GM12878 (cell line): ENCODE measurements around the gene SLC38A8. TPM values are rescaled to one million over a fixed set of nuclear protein-coding genes. Genes with fewer than 3 reads are reported as not detected.

Experiments
- ATAC-seq: fragments of 200-7000 bp; cut with Tn5 transposase; 3 replicates; pipeline ENCODE4 v1.9.1; 2020; ENCODE audit warnings: mild to moderate bottlenecking, moderate library complexity
- BruUV-seq: library from RNA; stranded (reverse); fragments of 400-500 nt; replicated peaks from 2 replicates; lab custom pipeline; 2021; lab: Mats Ljungman, UMichigan
- CTCF ChIA-PET: fragments of 300-600 bp; sonication (Branson Sonifier 250); formaldehyde crosslinking; extraction: SDS; loops from one replicate; lab custom pipeline; 2021; ENCODE audit warnings: inconsistent platforms; lab: Yijun Ruan, JAX
- POLR2A ChIA-PET: fragments of 350-600 bp; formaldehyde crosslinking; extraction: SDS; loops from one replicate; lab custom pipeline; 2021; ENCODE audit warnings: inconsistent platforms; lab: Charles Lee
- RAD21 ChIA-PET: fragments of 300-600 bp; sonication (Branson Sonifier 250); formaldehyde crosslinking; loops from one replicate; lab custom pipeline; 2023; ENCODE audit warnings: antibody characterized with exemption; ENCODE audit not compliant: unreplicated experiment; lab: Charles Lee
- SMC1A ChIA-PET: fragments of 300-600 bp; sonication (Branson Sonifier 250); formaldehyde crosslinking; loops from one replicate; lab custom pipeline; 2023; ENCODE audit not compliant: unreplicated experiment, uncharacterized antibody; lab: Charles Lee
- DNase-seq: peaks from one replicate; pipeline ENCODE4 v3.0.0-alpha.2; 2011; ENCODE audit warnings: low read depth, low spot score
- FAIRE-seq: peaks from 3 replicates; lab custom pipeline; 2011; peaks lifted over from hg19 to GRCh38; lab: Jason Lieb, UNC
- H2AFZ ChIP-seq: 2 replicates; pipeline ENCODE4 v1.6.0; 2011; ENCODE audit warnings: low read depth, low read length, control low read depth; ENCODE audit not compliant: control insufficient read depth
- H3K27ac ChIP-seq: 2 replicates; pipeline ENCODE4 v1.5.1; 2011; ENCODE audit warnings: control low read depth; ENCODE audit not compliant: control insufficient read depth, insufficient read depth
- H3K27me3 ChIP-seq, 2 experiments: replicated peaks in 1 of 2; 2 replicates each; pipeline versions ENCODE4 v1.6.0 to v1.6.1; 2011; ENCODE audit warnings: low read length in 1 of 2; ENCODE audit not compliant: control insufficient read depth in 2 of 2, insufficient read depth in 2 of 2
- H3K36me3 ChIP-seq, 2 experiments: 2 replicates each; pipeline ENCODE4 v1.5.1; 2011; ENCODE audit warnings: low read length in 1 of 2; ENCODE audit not compliant: control insufficient read depth in 2 of 2, insufficient read depth in 2 of 2
- H3K4me1 ChIP-seq: 2 replicates; pipeline ENCODE4 v1.6.1; 2011; ENCODE audit warnings: mild to moderate bottlenecking, low read length, moderate library complexity, mixed read lengths; ENCODE audit not compliant: control insufficient read depth, insufficient read depth
- H3K4me2 ChIP-seq: 2 replicates; pipeline ENCODE4 v1.6.0; 2011; ENCODE audit warnings: control low read depth; ENCODE audit not compliant: control insufficient read depth, insufficient read depth
- H3K4me3 ChIP-seq: fragments of 200-600 bp; sonication (generic); 2 replicates; pipeline ENCODE4 v1.5.1; 2016
- H3K79me2 ChIP-seq: 2 replicates; pipeline ENCODE4 v1.6.0; 2011; ENCODE audit warnings: low read length; ENCODE audit not compliant: control insufficient read depth, insufficient read depth
- H3K9ac ChIP-seq: 2 replicates; pipeline ENCODE4 v1.8.0; 2011; ENCODE audit warnings: low read length, control low read depth, mixed read lengths; ENCODE audit not compliant: control insufficient read depth, insufficient read depth
- H3K9me3 ChIP-seq: replicated peaks from 3 replicates; pipeline ENCODE4 v1.5.1; 2011; ENCODE audit warnings: mild to moderate bottlenecking, low read length; ENCODE audit not compliant: control insufficient read depth, insufficient read depth
- H4K20me1 ChIP-seq: 2 replicates; pipeline ENCODE4 v1.6.0; 2011; ENCODE audit not compliant: control insufficient read depth, insufficient read depth
- BACH1 ChIP-seq: fragments of 450-650 bp; IDR thresholded peaks from 2 replicates; pipeline ENCODE4 v1.6.1; 2017; ENCODE audit warnings: mild to moderate bottlenecking, borderline replicate concordance
- CBX5 ChIP-seq: sonication (generic); IDR thresholded peaks from 2 replicates; pipeline ENCODE4 v1.6.1; 2016; ENCODE audit warnings: low read depth, moderate library complexity, mild to moderate bottlenecking, inconsistent platforms
- ESRRA ChIP-seq: IDR thresholded peaks from 2 replicates; pipeline ENCODE4 v1.6.1; 2012; ENCODE audit warnings: mild to moderate bottlenecking, low read length, improper control_type of control experiment
- MYB ChIP-seq: fragments of 150-350 bp; IDR thresholded peaks from 2 replicates; pipeline ENCODE4 v1.6.1; 2014; ENCODE audit warnings: mild to moderate bottlenecking, low read depth, low read length, borderline replicate concordance
- NRF1 ChIP-seq: conservative IDR thresholded peaks from 2 replicates; pipeline ENCODE4 v1.6.1; 2011; ENCODE audit warnings: mild to moderate bottlenecking, low read depth, low read length, improper control_type of control experiment
- RFX5 ChIP-seq: IDR thresholded peaks from 2 replicates; pipeline ENCODE4 v1.6.1; 2011; ENCODE audit warnings: low read depth, low read length, improper control_type of control experiment
- SIN3A ChIP-seq: IDR thresholded peaks from 2 replicates; pipeline ENCODE4 v1.6.1; 2012; ENCODE audit warnings: low read depth, low read length, improper control_type of control experiment
- SREBF1 ChIP-seq: IDR thresholded peaks from 2 replicates; pipeline ENCODE4 v1.6.1; 2012; ENCODE audit warnings: mild to moderate bottlenecking, low read length
- ZNF217 ChIP-seq: fragments of 450-650 bp; IDR thresholded peaks from 2 replicates; pipeline ENCODE4 v1.6.1; 2017; ENCODE audit warnings: antibody characterized with exemption, mild to moderate bottlenecking
- WGBS: methylation state at CpG from one replicate; pipeline ENCODE4 v1.1.6; 2016; ENCODE audit warnings: low lambda C conversion rate; ENCODE audit not compliant: insufficient replicate concordance, insufficient coverage; ENCODE audit errors: missing lambda C conversion rate; 5-methylcytosine and 5-hydroxymethylcytosine counted together
- in situ Hi-C: fragments of 300-500 bp; cut with MboI; formaldehyde crosslinking; loops from 9 replicates; pipeline ENCODE4 v1.14.3; 2018; ENCODE audit warnings: mixed read lengths
- intact Hi-C: fragments of 100-400 bp; cut with micrococcal nuclease; formaldehyde crosslinking; loops from one replicate; pipeline ENCODE4 v1.14.2; 2022; ENCODE audit not compliant: unreplicated experiment
- polyA plus RNA-seq, 11 experiments: library from polyadenylated mRNA; depleted of rRNA in 4 of 11; unstranded in 6 of 11; stranded (reverse) in 5 of 11; fragments of >200 nt; fragmentation: Nextera tagmentation in 4 of 11; fragmentation: Illumina TruSeq in 1 of 11; extraction: Ambion mirVana in 4 of 11; extraction: Trizol in 1 of 11; gene quantifications; 1 replicate in 1 of 11; 2 replicates in 10 of 11; pipeline versions ENCODE4 v1.2.1 to v1.2.3, GENCODE V29; 2011 to 2016; ENCODE audit warnings: inconsistent platforms in 2 of 11, missing spikeins in 2 of 11, low read depth in 1 of 11
- total RNA-seq, 4 experiments: library from RNA; depleted of rRNA in 3 of 4; stranded (reverse); fragments of >200 nt in 3 of 4; fragmentation: Illumina TruSeq in 1 of 4; extraction: Trizol in 1 of 4; gene quantifications; 2 replicates each; pipeline versions ENCODE4 v1.2.1 to v1.2.3, GENCODE V29; 2013 to 2021
- TF ChIP-seq, protein P1 (sequence below): fragments of 450-650 bp; IDR thresholded peaks from 2 replicates; pipeline ENCODE4 v1.6.1; 2017; ENCODE audit warnings: mild to moderate bottlenecking, moderate library complexity
- TF ChIP-seq, protein P2 (sequence below): IDR thresholded peaks from 2 replicates; pipeline ENCODE4 v1.6.1; 2011; ENCODE audit warnings: mild to moderate bottlenecking, low read depth, low read length, moderate library complexity; ENCODE audit not compliant: insufficient replicate concordance
- TF ChIP-seq, protein P3 (sequence below): IDR thresholded peaks from 2 replicates; pipeline ENCODE4 v1.6.1; 2012; ENCODE audit warnings: low read length, inconsistent platforms
- TF ChIP-seq, protein P4 (sequence below): IDR thresholded peaks from 2 replicates; pipeline ENCODE4 v1.6.1; 2011; ENCODE audit warnings: low read depth, mild to moderate bottlenecking, low read length, moderate library complexity, borderline replicate concordance; ENCODE audit errors: extremely low read depth
- TF ChIP-seq, protein P5 (sequence below): fragments of 450-650 bp; IDR thresholded peaks from 2 replicates; pipeline ENCODE4 v1.6.1; 2017; ENCODE audit warnings: mild to moderate bottlenecking

SLC38A8 gene
- total and polyA plus RNA-seq, 10 of the 15 experiments (the other 5 are each of a cell fraction or from before 2014, with no cell fraction given): not detected

DNA sequence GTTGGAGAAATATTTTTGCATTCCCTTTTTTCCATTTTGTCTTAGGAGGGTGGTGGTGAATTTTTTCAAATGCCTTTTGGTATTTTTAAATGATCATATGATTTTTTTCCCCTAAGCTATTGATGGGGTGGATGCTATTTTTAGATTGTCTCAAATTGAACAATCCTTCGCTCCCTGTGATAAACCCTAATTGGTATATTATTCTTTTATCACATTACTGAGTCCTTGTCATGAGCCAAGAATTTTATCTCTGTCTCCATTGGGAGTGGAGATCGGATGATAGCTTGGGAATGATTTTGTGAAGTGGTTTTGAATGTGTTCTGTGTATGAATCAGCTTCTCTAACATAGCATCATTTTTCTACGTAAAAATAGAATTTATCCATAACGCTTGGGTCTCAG is 59.1 kb downstream of the SLC38A8 start:
- SMC1A ChIA-PET: no interaction called here

More for the DNA sequence above, 59.1 kb downstream of the SLC38A8 start:
- DNase-seq (no peak), ATAC-seq (no peak), FAIRE-seq (no peak)
- H2AFZ ChIP-seq: no peak overlapping the region
- 21% methylated on average over 4 of the region's 4 CpGs for WGBS
- H3K4me3 ChIP-seq: no peak overlapping the region
- RAD21 ChIA-PET: no interaction called here
- H3K79me2 ChIP-seq: no peaks in the 10 kb centered on the region
- POLR2A ChIA-PET: no interaction called here
- 0 out of 4 replicates have a peak, but pooled peaks cover 0 to 2% of the 10 kb centered on the region in 2 experiments for H3K27me3 ChIP-seq
- H3K4me1 ChIP-seq: no peaks in the 10 kb centered on the region
- no peaks in the 10 kb centered on the region for H4K20me1 ChIP-seq
- no peak overlapping the region for H3K9ac ChIP-seq
- H3K27ac ChIP-seq: no peak overlapping the region
- no TSS peak for BruUV-seq
- H3K36me3 ChIP-seq: no peaks in the 10 kb centered on the region
- in situ Hi-C loops: no loop called here
- intact Hi-C loops: no loop called here
- TF ChIP-seq, protein P1, sequence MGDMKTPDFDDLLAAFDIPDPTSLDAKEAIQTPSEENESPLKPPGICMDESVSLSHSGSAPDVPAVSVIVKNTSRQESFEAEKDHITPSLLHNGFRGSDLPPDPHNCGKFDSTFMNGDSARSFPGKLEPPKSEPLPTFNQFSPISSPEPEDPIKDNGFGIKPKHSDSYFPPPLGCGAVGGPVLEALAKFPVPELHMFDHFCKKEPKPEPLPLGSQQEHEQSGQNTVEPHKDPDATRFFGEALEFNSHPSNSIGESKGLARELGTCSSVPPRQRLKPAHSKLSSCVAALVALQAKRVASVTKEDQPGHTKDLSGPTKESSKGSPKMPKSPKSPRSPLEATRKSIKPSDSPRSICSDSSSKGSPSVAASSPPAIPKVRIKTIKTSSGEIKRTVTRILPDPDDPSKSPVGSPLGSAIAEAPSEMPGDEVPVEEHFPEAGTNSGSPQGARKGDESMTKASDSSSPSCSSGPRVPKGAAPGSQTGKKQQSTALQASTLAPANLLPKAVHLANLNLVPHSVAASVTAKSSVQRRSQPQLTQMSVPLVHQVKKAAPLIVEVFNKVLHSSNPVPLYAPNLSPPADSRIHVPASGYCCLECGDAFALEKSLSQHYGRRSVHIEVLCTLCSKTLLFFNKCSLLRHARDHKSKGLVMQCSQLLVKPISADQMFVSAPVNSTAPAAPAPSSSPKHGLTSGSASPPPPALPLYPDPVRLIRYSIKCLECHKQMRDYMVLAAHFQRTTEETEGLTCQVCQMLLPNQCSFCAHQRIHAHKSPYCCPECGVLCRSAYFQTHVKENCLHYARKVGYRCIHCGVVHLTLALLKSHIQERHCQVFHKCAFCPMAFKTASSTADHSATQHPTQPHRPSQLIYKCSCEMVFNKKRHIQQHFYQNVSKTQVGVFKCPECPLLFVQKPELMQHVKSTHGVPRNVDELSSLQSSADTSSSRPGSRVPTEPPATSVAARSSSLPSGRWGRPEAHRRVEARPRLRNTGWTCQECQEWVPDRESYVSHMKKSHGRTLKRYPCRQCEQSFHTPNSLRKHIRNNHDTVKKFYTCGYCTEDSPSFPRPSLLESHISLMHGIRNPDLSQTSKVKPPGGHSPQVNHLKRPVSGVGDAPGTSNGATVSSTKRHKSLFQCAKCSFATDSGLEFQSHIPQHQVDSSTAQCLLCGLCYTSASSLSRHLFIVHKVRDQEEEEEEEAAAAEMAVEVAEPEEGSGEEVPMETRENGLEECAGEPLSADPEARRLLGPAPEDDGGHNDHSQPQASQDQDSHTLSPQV: no peak
- TF ChIP-seq ESRRA (no peak), RFX5 (no peak), SIN3A (no peak), NRF1 (no peak), BACH1 (no peak), SREBF1 (no peak), MYB (no peak), CBX5 (no peak), ZNF217 (no peak)
- TF ChIP-seq, protein P2, sequence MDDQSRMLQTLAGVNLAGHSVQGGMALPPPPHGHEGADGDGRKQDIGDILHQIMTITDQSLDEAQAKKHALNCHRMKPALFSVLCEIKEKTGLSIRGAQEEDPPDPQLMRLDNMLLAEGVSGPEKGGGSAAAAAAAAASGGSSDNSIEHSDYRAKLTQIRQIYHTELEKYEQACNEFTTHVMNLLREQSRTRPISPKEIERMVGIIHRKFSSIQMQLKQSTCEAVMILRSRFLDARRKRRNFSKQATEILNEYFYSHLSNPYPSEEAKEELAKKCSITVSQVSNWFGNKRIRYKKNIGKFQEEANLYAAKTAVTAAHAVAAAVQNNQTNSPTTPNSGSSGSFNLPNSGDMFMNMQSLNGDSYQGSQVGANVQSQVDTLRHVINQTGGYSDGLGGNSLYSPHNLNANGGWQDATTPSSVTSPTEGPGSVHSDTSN: no peak
- TF ChIP-seq, protein P3, sequence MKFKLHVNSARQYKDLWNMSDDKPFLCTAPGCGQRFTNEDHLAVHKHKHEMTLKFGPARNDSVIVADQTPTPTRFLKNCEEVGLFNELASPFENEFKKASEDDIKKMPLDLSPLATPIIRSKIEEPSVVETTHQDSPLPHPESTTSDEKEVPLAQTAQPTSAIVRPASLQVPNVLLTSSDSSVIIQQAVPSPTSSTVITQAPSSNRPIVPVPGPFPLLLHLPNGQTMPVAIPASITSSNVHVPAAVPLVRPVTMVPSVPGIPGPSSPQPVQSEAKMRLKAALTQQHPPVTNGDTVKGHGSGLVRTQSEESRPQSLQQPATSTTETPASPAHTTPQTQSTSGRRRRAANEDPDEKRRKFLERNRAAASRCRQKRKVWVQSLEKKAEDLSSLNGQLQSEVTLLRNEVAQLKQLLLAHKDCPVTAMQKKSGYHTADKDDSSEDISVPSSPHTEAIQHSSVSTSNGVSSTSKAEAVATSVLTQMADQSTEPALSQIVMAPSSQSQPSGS: no peak
- TF ChIP-seq, protein P4, sequence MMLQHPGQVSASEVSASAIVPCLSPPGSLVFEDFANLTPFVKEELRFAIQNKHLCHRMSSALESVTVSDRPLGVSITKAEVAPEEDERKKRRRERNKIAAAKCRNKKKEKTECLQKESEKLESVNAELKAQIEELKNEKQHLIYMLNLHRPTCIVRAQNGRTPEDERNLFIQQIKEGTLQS: no peak
- TF ChIP-seq, protein P5, sequence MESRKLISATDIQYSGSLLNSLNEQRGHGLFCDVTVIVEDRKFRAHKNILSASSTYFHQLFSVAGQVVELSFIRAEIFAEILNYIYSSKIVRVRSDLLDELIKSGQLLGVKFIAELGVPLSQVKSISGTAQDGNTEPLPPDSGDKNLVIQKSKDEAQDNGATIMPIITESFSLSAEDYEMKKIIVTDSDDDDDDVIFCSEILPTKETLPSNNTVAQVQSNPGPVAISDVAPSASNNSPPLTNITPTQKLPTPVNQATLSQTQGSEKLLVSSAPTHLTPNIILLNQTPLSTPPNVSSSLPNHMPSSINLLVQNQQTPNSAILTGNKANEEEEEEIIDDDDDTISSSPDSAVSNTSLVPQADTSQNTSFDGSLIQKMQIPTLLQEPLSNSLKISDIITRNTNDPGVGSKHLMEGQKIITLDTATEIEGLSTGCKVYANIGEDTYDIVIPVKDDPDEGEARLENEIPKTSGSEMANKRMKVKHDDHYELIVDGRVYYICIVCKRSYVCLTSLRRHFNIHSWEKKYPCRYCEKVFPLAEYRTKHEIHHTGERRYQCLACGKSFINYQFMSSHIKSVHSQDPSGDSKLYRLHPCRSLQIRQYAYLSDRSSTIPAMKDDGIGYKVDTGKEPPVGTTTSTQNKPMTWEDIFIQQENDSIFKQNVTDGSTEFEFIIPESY: no peak
- CTCF ChIA-PET: interaction anchor here (0.8 kb wide), 1 partner anchor 29 kb away, joined by 3 read pairs; no protein-coding TSS in a partner anchor
- no peaks in the 10 kb centered on the region; the same call in 2 of the 3 replicates for H3K9me3 ChIP-seq
- no peak overlapping the region for H3K4me2 ChIP-seq
